ENCODE data around the gene EDEM2. TPM values are rescaled to one million over a fixed set of nuclear protein-coding genes. Genes with fewer than 3 reads are reported as not detected.
"Not testable (repeated sequence)": the region's sequence is repeated elsewhere in the genome, so short reads cannot be mapped to it uniquely, and the experiment has no call there.

EDEM2 gene
- total RNA-seq: 10 to 100 TPM; 19.2 to 22.9 TPM

DNA sequence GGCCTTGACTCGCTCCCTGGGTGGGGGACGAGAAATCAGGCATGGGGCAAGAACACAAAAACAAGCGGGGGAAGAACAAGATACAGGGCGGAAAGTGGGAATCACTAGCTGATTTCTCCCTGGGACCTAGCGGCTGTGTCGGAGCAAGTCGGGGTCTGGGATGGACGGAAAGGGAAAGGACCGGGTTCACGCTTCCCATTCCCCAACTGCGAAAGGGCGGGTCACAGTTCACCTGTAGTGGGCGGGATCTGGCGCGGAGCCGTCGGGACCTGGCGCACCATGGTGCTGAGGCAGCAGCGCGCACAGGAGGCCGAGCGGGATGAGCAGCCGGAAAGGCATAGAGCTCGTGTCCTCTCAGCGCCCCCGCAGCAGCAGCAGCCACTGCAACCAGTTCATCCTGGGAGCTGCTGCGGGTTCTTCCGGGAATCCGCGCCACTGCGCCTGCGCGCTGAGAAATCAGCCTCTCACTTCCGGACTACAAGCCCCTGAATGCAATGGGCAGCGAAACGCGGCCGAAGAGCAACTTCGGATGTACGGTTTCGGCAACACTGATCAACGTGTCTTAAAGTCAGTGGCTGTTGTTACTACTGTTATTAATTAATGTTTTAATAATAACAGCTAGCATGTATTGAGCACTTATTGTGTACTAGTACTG lies at the start of gene EDEM2:
TSS of gene EDEM2 (minus strand) at position 417 of the 655 bp plus-strand sequence. CDS start at position 339, 78 bp downstream.
- Mint-ChIP-seq H3K9me3 (no peaks in the 10 kb centered on the region), H3K36me3 (ENCODE audit: low read depth) (peaks cover 55% of the 10 kb centered on the region), H3K4me3 (peak within 1 kb of the TSS; percentile 95), H3K27me3 (no peaks in the 10 kb centered on the region), H3K27ac (peak within 1 kb of the TSS; percentile 95), H3K4me1 (peaks cover 17% of the 10 kb centered on the region)
- ATAC-seq (replicated peaks): peak; percentile 89

- Mint-ChIP-seq H3K4me1 (no peaks in the 10 kb centered on the region), H3K27me3 (no peaks in the 10 kb centered on the region), H3K36me3 (ENCODE audit: low read depth) (no peaks in the 10 kb centered on the region), H3K9me3 (peaks cover 5% of the 10 kb centered on the region), H3K4me3 (no peak overlapping the region), H3K27ac (no peak overlapping the region)
- ATAC-seq (replicated peaks): no peak
These were observed 49.2 kb upstream of the EDEM2 start for GRCh38 chr20:35196313-35196712.

DNA sequence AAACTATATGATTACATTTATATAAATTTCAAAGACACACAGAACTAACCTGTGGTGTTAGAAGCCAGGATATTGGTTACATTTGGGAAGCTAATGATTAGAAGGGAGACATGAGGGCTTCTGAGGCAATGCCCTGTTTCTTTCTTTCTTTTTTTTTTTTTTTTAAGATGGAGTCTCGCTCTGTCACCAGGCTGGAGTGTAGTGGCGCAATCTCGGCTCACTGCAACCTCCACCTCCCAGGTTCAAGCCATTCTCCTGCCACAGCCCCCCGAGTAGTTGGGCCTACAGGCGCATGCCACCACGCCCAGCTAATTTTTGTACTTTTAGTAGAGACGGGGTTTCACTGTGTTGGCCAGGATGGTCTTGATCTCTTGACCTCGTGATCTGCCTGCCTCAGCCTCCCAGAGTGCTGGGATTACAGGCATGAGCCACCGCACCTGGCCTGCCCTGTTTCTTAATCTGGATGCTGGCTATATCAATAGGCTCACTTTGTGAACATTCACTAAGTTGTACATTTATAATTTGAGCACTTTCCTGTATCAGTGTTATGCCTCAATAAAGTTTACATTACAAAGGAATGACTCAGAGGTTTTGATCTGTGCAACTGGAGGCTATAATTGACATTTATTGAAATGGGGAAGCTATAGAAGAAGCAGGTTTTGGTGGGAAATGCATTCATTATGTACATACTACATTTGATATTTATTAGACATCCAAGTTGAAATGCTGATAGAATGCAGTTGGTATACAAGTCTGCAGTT lies 46.1 kb upstream of the EDEM2 start:
- not testable (repeated sequence) for H3K4me3 Mint-ChIP-seq; H3K27me3 Mint-ChIP-seq; ATAC-seq (replicated peaks); H3K36me3 Mint-ChIP-seq (ENCODE audit: low read depth); H3K4me1 Mint-ChIP-seq; H3K9me3 Mint-ChIP-seq; H3K27ac Mint-ChIP-seq

- Mint-ChIP-seq H3K27me3 (no peaks in the 10 kb centered on the region), H3K4me3 (no peak overlapping the region), H3K9me3 (peaks cover 5% of the 10 kb centered on the region), H3K27ac (no peak overlapping the region), H3K4me1 (no peaks in the 10 kb centered on the region), H3K36me3 (ENCODE audit: low read depth) (no peaks in the 10 kb centered on the region)
- ATAC-seq (replicated peaks): no peak
These were observed 45.2 kb upstream of the EDEM2 start for GRCh38 chr20:35192118-35192872.

DNA sequence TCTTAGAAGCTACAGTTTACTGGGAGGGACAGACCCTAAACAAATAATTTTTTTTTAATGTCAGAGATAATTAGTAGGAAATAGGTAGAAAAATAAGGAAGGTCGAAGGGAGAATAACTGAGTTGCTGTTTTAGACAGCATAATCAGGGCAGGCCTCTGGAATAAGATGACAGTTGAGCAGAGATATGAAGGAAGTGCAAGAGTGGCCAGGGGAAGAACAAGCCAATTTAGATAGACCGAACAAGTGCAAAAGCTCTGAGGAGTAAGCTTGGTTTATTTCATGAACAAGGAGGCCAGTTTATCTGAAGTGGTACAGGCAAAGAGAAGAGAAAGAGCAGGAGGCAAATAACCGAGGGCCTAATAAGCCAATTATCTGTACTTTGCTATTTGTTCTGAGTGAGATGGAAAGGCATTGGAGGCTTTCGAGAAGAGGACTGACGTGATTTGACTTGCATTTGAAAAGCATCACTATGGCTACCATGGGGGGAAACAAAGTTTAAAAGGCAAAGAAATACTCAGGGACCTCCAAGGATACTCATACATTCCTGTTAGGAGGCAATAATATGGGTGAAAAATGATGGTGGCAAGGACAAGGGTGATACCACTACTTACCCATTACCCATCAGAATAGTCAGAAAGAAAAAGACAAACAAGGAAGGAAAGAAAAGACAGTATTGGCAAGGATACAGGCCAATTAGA lies 44.4 kb upstream of the EDEM2 start:
- Mint-ChIP-seq H3K9me3 (peaks cover 3% of the 10 kb centered on the region), H3K27ac (no peak overlapping the region), H3K27me3 (no peaks in the 10 kb centered on the region), H3K4me1 (no peaks in the 10 kb centered on the region), H3K4me3 (no peak overlapping the region), H3K36me3 (ENCODE audit: low read depth) (no peaks in the 10 kb centered on the region)
- ATAC-seq (replicated peaks): no peak

- no peaks in the 10 kb centered on the region for H3K36me3 Mint-ChIP-seq (ENCODE audit: low read depth)
- H3K4me3 Mint-ChIP-seq: no peak overlapping the region
- ATAC-seq (replicated peaks): no peak
- no peaks in the 10 kb centered on the region for H3K4me1 Mint-ChIP-seq
- H3K27ac Mint-ChIP-seq: no peak overlapping the region
- no peaks in the 10 kb centered on the region for H3K9me3 Mint-ChIP-seq
- H3K27me3 Mint-ChIP-seq: no peaks in the 10 kb centered on the region
These were observed 43.4 kb upstream of the EDEM2 start for GRCh38 chr20:35190556-35190955.

GRCh38 chr20:35189223-35189622 lies 42.1 kb upstream of the EDEM2 start:
- not testable (repeated sequence) for H3K4me3 Mint-ChIP-seq; H3K9me3 Mint-ChIP-seq; ATAC-seq (replicated peaks); H3K4me1 Mint-ChIP-seq; H3K27me3 Mint-ChIP-seq; H3K36me3 Mint-ChIP-seq (ENCODE audit: low read depth); H3K27ac Mint-ChIP-seq

- no peaks in the 10 kb centered on the region for H3K36me3 Mint-ChIP-seq (ENCODE audit: low read depth)
- no peaks in the 10 kb centered on the region for H3K4me1 Mint-ChIP-seq
- ATAC-seq (replicated peaks): no peak
- no peaks in the 10 kb centered on the region for H3K27me3 Mint-ChIP-seq
- no peaks in the 10 kb centered on the region for H3K9me3 Mint-ChIP-seq
- no peak overlapping the region for H3K27ac Mint-ChIP-seq
- H3K4me3 Mint-ChIP-seq: no peak overlapping the region
These were observed 40.6 kb upstream of the EDEM2 start for GRCh38 chr20:35187584-35188190.

GRCh38 chr20:35186691-35187289 lies 39.7 kb upstream of the EDEM2 start:
- H3K27me3 Mint-ChIP-seq; H3K4me3 Mint-ChIP-seq; H3K4me1 Mint-ChIP-seq; H3K27ac Mint-ChIP-seq; ATAC-seq (replicated peaks); H3K9me3 Mint-ChIP-seq; H3K36me3 Mint-ChIP-seq (ENCODE audit: low read depth): not testable (repeated sequence)

DNA sequence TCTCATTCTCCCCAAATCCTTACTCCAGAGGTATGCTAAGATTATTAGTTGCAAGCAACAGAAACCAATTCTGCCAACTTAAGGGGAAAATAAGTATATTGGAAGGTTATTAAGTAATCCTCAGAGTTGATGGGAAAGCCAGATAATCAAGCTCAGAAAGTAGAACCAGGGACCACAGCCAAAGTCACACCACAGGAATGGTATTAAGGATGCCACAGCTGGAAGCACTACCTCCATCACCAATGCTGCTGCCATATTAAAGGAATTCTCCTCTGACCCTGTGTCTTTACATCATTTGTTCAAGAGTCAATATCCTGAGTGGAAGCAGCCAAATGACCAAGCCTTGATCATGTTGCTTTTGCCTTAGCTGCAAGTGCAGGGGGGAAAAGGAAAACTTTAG lies 34.6 kb upstream of the EDEM2 start:
- no peak for ATAC-seq (replicated peaks)
- H3K27me3 Mint-ChIP-seq: no peaks in the 10 kb centered on the region
- H3K4me3 Mint-ChIP-seq: no peak overlapping the region
- H3K4me1 Mint-ChIP-seq: peaks cover 5% of the 10 kb centered on the region
- no peak overlapping the region for H3K27ac Mint-ChIP-seq
- H3K9me3 Mint-ChIP-seq: no peaks in the 10 kb centered on the region
- H3K36me3 Mint-ChIP-seq (ENCODE audit: low read depth): no peaks in the 10 kb centered on the region

DNA sequence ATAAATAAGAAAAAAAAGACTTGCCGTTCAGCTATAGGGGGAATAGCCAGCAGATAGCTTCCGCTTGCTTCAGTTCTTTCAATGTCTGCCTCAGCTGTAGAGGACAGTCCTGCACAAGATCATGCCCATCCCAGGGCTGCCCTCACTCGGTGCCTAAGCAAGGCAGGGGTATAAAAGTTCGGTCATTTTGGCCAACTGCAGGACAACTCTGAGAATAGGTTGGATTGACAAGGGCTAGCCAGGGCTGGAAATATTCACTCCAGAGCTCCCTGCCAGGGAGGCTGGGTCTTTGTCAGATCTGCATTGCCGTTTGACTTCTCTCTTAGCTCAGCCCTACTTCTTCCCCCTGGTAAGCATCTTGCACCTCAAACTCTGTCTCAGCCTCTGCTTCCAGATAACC lies 33.1 kb upstream of the EDEM2 start:
- H3K9me3 Mint-ChIP-seq: no peaks in the 10 kb centered on the region
- H3K27me3 Mint-ChIP-seq: no peaks in the 10 kb centered on the region
- H3K4me1 Mint-ChIP-seq: peaks cover 5% of the 10 kb centered on the region
- no peaks in the 10 kb centered on the region for H3K36me3 Mint-ChIP-seq (ENCODE audit: low read depth)
- no peak for ATAC-seq (replicated peaks)
- no peak overlapping the region for H3K27ac Mint-ChIP-seq
- no peak overlapping the region for H3K4me3 Mint-ChIP-seq

GRCh38 chr20:35179292-35180212 lies 32.4 kb upstream of the EDEM2 start:
- Mint-ChIP-seq H3K27me3 (no peaks in the 10 kb centered on the region), H3K9me3 (no peaks in the 10 kb centered on the region), H3K36me3 (ENCODE audit: low read depth) (no peaks in the 10 kb centered on the region), H3K4me1 (peaks cover 5% of the 10 kb centered on the region), H3K4me3 (no peak overlapping the region), H3K27ac (no peak overlapping the region)
- ATAC-seq (replicated peaks): no peak

- H3K27me3 Mint-ChIP-seq: no peaks in the 10 kb centered on the region
These were observed 29.0 kb upstream of the EDEM2 start for GRCh38 chr20:35176132-35176531.

More at GRCh38 chr20:35176132-35176531, 29.0 kb upstream of the EDEM2 start:
- no peak for ATAC-seq (replicated peaks)
- no peak overlapping the region for H3K27ac Mint-ChIP-seq
- H3K9me3 Mint-ChIP-seq: no peaks in the 10 kb centered on the region
- no peaks in the 10 kb centered on the region for H3K36me3 Mint-ChIP-seq (ENCODE audit: low read depth)
- H3K4me3 Mint-ChIP-seq: no peak overlapping the region
- peaks cover 18% of the 10 kb centered on the region for H3K4me1 Mint-ChIP-seq

All from activated T-helper 17 cell treated with anti-CD3 and anti-CD28 coated beads, Interleukin-2, amount 50 U/mL, for 72 hours (primary cell).